Measurements from ENCODE around the gene SLC25A26. TPM values are rescaled to one million over a fixed set of nuclear protein-coding genes. Genes with fewer than 3 reads are reported as not detected.

Gene SLC25A26
- total RNA-seq, 1 donor from 2014 or later, result 13.1 TPM

DNA sequence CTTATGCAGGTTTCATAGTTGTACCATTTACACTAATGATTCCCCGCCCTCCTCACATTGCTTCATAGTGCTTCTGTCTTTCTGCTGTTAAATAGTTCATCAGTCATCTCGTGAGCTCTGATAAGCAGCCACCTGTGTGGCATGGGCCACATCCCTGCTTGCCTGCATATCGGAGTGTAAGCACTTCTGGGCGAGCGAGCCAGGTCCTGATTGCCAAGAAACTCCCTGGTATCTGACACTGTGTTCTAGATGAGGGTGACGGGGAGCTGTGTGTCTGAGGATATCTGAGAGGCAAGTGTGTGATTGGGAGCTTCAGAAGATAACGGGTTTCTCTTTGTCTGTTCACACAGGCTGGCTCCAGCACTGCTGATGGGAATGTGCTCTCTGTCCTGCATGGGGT, 149.4 kb downstream of the SLC25A26 start:
- H3K27ac Mint-ChIP-seq (ENCODE audit: unreplicated experiment), result no peak overlapping the region
- TF ChIP-seq, protein P1, sequence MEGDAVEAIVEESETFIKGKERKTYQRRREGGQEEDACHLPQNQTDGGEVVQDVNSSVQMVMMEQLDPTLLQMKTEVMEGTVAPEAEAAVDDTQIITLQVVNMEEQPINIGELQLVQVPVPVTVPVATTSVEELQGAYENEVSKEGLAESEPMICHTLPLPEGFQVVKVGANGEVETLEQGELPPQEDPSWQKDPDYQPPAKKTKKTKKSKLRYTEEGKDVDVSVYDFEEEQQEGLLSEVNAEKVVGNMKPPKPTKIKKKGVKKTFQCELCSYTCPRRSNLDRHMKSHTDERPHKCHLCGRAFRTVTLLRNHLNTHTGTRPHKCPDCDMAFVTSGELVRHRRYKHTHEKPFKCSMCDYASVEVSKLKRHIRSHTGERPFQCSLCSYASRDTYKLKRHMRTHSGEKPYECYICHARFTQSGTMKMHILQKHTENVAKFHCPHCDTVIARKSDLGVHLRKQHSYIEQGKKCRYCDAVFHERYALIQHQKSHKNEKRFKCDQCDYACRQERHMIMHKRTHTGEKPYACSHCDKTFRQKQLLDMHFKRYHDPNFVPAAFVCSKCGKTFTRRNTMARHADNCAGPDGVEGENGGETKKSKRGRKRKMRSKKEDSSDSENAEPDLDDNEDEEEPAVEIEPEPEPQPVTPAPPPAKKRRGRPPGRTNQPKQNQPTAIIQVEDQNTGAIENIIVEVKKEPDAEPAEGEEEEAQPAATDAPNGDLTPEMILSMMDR (IDR thresholded peaks at IDR 0.05), result no peak

DNA sequence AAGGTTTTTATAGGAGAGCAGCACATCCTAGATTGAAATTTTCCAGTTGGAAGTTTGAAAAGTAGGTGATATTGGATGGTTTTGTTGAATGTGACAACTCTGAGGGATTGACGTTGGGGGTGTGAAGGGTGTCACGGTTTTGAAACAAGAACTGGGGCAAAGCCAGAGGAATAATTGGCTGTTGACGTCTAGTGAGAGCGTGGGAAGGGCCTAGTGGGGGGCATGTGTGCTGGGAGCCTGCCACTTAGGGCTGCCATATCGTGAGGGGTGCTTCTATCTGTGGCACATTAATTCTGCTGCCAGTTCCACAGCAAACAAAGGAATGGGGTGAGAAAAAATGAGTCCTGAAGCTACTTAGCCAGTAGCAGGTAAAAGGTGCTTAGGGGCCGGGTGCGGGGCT, 150.6 kb downstream of the SLC25A26 start:
- H3K27ac Mint-ChIP-seq (ENCODE audit: unreplicated experiment), result peak overlapping the region; percentile 2
- no peak for DNase-seq (ENCODE audit: low spot score)
- H3K27me3 Mint-ChIP-seq (ENCODE audit: low read depth), result no peaks in the 10 kb centered on the region
- H3K4me3 Mint-ChIP-seq (ENCODE audit: unreplicated experiment), result no peak overlapping the region
- TF ChIP-seq, protein P1 (IDR thresholded peaks at IDR 0.05), result no peak
- H3K36me3 Mint-ChIP-seq (ENCODE audit: low read depth), result peaks cover 26% of the 10 kb centered on the region
- H3K4me1 Mint-ChIP-seq (ENCODE audit: low read depth), result peaks cover 19% of the 10 kb centered on the region
- no peaks in the 10 kb centered on the region for H3K9me3 Mint-ChIP-seq (ENCODE audit: low read depth)

More for the DNA sequence above, 149.4 kb downstream of the SLC25A26 start:
- H3K27me3 Mint-ChIP-seq (ENCODE audit: low read depth), result no peaks in the 10 kb centered on the region
- no peaks in the 10 kb centered on the region for H3K9me3 Mint-ChIP-seq (ENCODE audit: low read depth)
- no peak overlapping the region for H3K4me3 Mint-ChIP-seq (ENCODE audit: unreplicated experiment)
- H3K4me1 Mint-ChIP-seq (ENCODE audit: low read depth), result peaks cover 18% of the 10 kb centered on the region
- DNase-seq (ENCODE audit: low spot score), result no peak
- peaks cover 20% of the 10 kb centered on the region for H3K36me3 Mint-ChIP-seq (ENCODE audit: low read depth)

- peaks cover 36% of the 10 kb centered on the region for H3K36me3 Mint-ChIP-seq (ENCODE audit: low read depth)
- no peaks in the 10 kb centered on the region for H3K9me3 Mint-ChIP-seq (ENCODE audit: low read depth)
- DNase-seq (ENCODE audit: low spot score), result no peak
- H3K27me3 Mint-ChIP-seq (ENCODE audit: low read depth), result no peaks in the 10 kb centered on the region
- TF ChIP-seq, protein P1 (IDR thresholded peaks at IDR 0.05), result peak; percentile 63
- no peak overlapping the region for H3K4me3 Mint-ChIP-seq (ENCODE audit: unreplicated experiment)
- peaks cover 26% of the 10 kb centered on the region for H3K4me1 Mint-ChIP-seq (ENCODE audit: low read depth)
- no peak overlapping the region for H3K27ac Mint-ChIP-seq (ENCODE audit: unreplicated experiment)
These were observed 152.0 kb downstream of the SLC25A26 start for GRCh38 chr3:66372681-66373350.

DNA sequence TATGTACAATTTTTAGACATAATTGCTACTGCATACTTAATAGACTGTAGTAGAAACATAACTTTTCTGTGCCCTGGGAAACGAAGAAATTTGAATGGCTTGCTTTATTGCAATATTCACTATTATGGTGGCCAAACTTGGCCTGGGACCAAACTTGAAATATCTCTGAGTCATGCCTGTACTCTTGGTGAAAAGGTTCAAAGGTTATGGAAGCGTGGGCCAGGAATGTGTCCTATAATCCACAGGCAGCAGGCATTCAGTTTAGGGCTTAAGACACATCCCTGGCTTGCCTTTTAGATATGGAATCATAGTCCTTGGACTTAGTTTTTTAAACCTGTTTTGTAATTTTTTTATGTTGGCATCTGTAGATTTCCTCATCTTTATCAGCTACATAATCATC, 155.8 kb downstream of the SLC25A26 start:
- H3K27ac Mint-ChIP-seq (ENCODE audit: unreplicated experiment), result peak overlapping the region; percentile 36
- no peaks in the 10 kb centered on the region for H3K9me3 Mint-ChIP-seq (ENCODE audit: low read depth)
- H3K4me3 Mint-ChIP-seq (ENCODE audit: unreplicated experiment), result no peak overlapping the region
- peaks cover 25% of the 10 kb centered on the region for H3K4me1 Mint-ChIP-seq (ENCODE audit: low read depth)
- H3K27me3 Mint-ChIP-seq (ENCODE audit: low read depth), result no peaks in the 10 kb centered on the region
- TF ChIP-seq, protein P1 (IDR thresholded peaks at IDR 0.05), result no peak
- DNase-seq (ENCODE audit: low spot score), result no peak
- peaks cover 51% of the 10 kb centered on the region for H3K36me3 Mint-ChIP-seq (ENCODE audit: low read depth)

GRCh38 chr3:66377800-66378199, 157.0 kb downstream of the SLC25A26 start:
- H3K36me3 Mint-ChIP-seq (ENCODE audit: low read depth), result peaks cover 57% of the 10 kb centered on the region
- no peak overlapping the region for H3K4me3 Mint-ChIP-seq (ENCODE audit: unreplicated experiment)
- H3K9me3 Mint-ChIP-seq (ENCODE audit: low read depth), result no peaks in the 10 kb centered on the region
- no peak for DNase-seq (ENCODE audit: low spot score)
- H3K27me3 Mint-ChIP-seq (ENCODE audit: low read depth), result no peaks in the 10 kb centered on the region
- H3K4me1 Mint-ChIP-seq (ENCODE audit: low read depth), result peaks cover 25% of the 10 kb centered on the region
- TF ChIP-seq, protein P1 (IDR thresholded peaks at IDR 0.05), result no peak
- no peak overlapping the region for H3K27ac Mint-ChIP-seq (ENCODE audit: unreplicated experiment)
